Neuronal stem cell (in vitro differentiated cells): ENCODE data around the gene NTN4.
"Not testable (repeated sequence)": the region's sequence is repeated elsewhere in the genome, so short reads cannot be mapped to it uniquely, and the experiment has no call there.

Source experiments
- DNase-seq: peaks from one replicate; pipeline ENCODE4 v3.0.0-alpha.2; 2013; ENCODE audit warnings: low spot score
- H2AFZ ChIP-seq: one replicate; pipeline ENCODE4 v1.6.1; 2013; ENCODE audit warnings: mild to moderate bottlenecking, low read length, inconsistent platforms
- H2AK5ac ChIP-seq: 2 replicates; pipeline ENCODE4 v1.6.1; 2013; ENCODE audit warnings: low read depth, mild to moderate bottlenecking, inconsistent platforms, low read length, moderate library complexity, mixed read lengths
- H2BK120ac ChIP-seq: 2 replicates; pipeline ENCODE4 v1.6.1; 2013; ENCODE audit warnings: low read depth, mild to moderate bottlenecking, inconsistent platforms, low read length, moderate library complexity, mixed read lengths
- H2BK12ac ChIP-seq: one replicate; pipeline ENCODE4 v1.6.1; 2013; ENCODE audit warnings: low read length, inconsistent platforms
- H2BK15ac ChIP-seq: 2 replicates; pipeline ENCODE4 v1.6.1; 2013; ENCODE audit warnings: mild to moderate bottlenecking, low read length, inconsistent platforms, mixed read lengths
- H2BK5ac ChIP-seq: one replicate; pipeline ENCODE4 v1.6.1; 2013; ENCODE audit warnings: inconsistent platforms, mild to moderate bottlenecking, low read length, moderate library complexity
- H3K14ac ChIP-seq: one replicate; pipeline ENCODE4 v1.6.1; 2013; ENCODE audit warnings: low read length, inconsistent platforms
- H3K18ac ChIP-seq: 2 replicates; pipeline ENCODE4 v1.6.1; 2013; ENCODE audit warnings: low read length, inconsistent platforms
- H3K23ac ChIP-seq: 2 replicates; pipeline ENCODE4 v1.6.1; 2013; ENCODE audit warnings: low read depth, mild to moderate bottlenecking, mixed read lengths, low read length, inconsistent platforms; ENCODE audit not compliant: poor library complexity
- H3K27ac ChIP-seq: replicated peaks from 3 replicates; pipeline ENCODE4 v1.5.1; 2013; ENCODE audit warnings: low read length, inconsistent platforms
- H3K27me3 ChIP-seq, 3 experiments: 2 replicates each; pipeline ENCODE4 v1.6.1; 2013; ENCODE audit warnings: low read length in 3 of 3, mild to moderate bottlenecking in 2 of 3, inconsistent platforms in 1 of 3, low read depth in 1 of 3, mixed read lengths in 1 of 3, moderate library complexity in 1 of 3; ENCODE audit not compliant: control insufficient read depth in 3 of 3, insufficient read depth in 3 of 3
- H3K36me3 ChIP-seq, 2 donors: replicated peaks in 1 of 2; 2 replicates each; pipeline ENCODE4 v1.6.1; 2013; ENCODE audit warnings: low read length in 2 of 2; ENCODE audit not compliant: control insufficient read depth in 2 of 2, insufficient read depth in 2 of 2
- H3K4ac ChIP-seq: 2 replicates; pipeline ENCODE4 v1.6.1; 2013; ENCODE audit warnings: inconsistent platforms, mild to moderate bottlenecking, low read length, moderate library complexity
- H3K4me1 ChIP-seq, 2 donors: 1 replicate in 1 of 2; 2 replicates in 1 of 2; pipeline ENCODE4 v1.6.1; 2013; ENCODE audit warnings: low read length in 2 of 2, low read depth in 1 of 2; ENCODE audit not compliant: control insufficient read depth in 2 of 2, insufficient read depth in 1 of 2
- H3K4me2 ChIP-seq: one replicate; pipeline ENCODE4 v1.6.1; 2013; ENCODE audit warnings: mild to moderate bottlenecking, low read length, inconsistent platforms; ENCODE audit not compliant: insufficient read depth, poor library complexity, severe bottlenecking
- H3K4me3 ChIP-seq, 2 donors: 2 replicates each; pipeline ENCODE4 v1.5.1; 2013; ENCODE audit warnings: low read length in 2 of 2, mild to moderate bottlenecking in 2 of 2, inconsistent platforms in 1 of 2, moderate library complexity in 1 of 2
- H3K79me1 ChIP-seq: one replicate; pipeline ENCODE4 v1.6.1; 2013; ENCODE audit warnings: low read depth, mild to moderate bottlenecking, inconsistent platforms, low read length, moderate library complexity
- H3K9ac ChIP-seq: one replicate; pipeline ENCODE4 v1.6.1; 2013; ENCODE audit warnings: mild to moderate bottlenecking, low read depth, low read length, inconsistent platforms; ENCODE audit not compliant: poor library complexity
- H3K9me3 ChIP-seq, 2 donors: replicated peaks in 1 of 2; 2 replicates each; pipeline versions ENCODE3 to v1.6.1; 2013; ENCODE audit warnings: low read length in 2 of 2, mild to moderate bottlenecking in 2 of 2, inconsistent platforms in 1 of 2, low read depth in 1 of 2, mixed read lengths in 1 of 2, moderate library complexity in 1 of 2; ENCODE audit not compliant: control insufficient read depth in 2 of 2, insufficient read depth in 1 of 2
- H4K8ac ChIP-seq: one replicate; pipeline ENCODE4 v1.6.1; 2013; ENCODE audit warnings: low read depth, mild to moderate bottlenecking, inconsistent platforms, low read length, moderate library complexity
- H4K91ac ChIP-seq: one replicate; pipeline ENCODE4 v1.6.1; 2013; ENCODE audit warnings: low read length, low read depth, mild to moderate bottlenecking, inconsistent platforms; ENCODE audit not compliant: poor library complexity
- WGBS, 2 donors: extraction: QIAGEN DNeasy Blood & Tissue Kit; methylation state at CpG; one replicate each; pipeline ENCODE4 v1.1.7; 2013; ENCODE audit warnings: missing lambda C conversion rate in 2 of 2, mixed read lengths in 1 of 2; ENCODE audit not compliant: insufficient read length in 2 of 2, insufficient replicate concordance in 1 of 2; ENCODE audit errors: extremely low coverage in 2 of 2; 5-methylcytosine and 5-hydroxymethylcytosine counted together

Gene NTN4

DNA sequence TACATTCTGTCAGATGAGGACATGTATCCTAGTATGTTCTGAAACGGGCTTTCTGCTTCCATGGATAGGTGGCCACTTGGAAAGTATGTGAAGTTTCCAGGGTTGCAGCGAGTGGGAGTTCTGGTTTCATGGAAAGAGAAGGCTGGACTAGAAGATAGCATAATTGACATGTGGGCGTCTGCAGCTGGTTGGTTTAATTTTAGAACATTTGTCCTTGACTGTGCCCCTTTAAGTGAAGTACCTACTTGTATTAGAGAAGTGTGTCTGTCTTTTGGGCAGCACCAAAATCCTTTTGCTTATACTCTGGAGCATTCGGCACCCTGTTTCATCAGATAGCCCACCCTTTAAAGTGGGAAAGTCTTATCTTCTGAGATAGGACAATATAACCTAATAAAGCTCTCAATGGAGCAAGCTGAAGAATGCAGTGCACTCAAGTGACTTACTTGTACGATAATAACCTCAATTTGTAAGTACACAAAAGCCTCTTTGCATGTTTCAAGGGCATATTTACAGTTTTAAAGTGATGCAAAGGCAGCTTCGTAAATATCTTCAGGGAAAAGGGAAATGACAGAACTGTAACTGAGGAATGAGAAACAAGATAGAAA, 35.2 kb downstream of the NTN4 start:
- Histone ChIP-seq H3K9ac (no peak overlapping the region), H2BK120ac (no peak overlapping the region), H3K36me3 (no peaks in the 10 kb centered on the region), H3K4ac (no peak overlapping the region), H3K9me3 (no peaks in the 10 kb centered on the region), H2BK12ac (no peak overlapping the region), H3K79me1 (no peaks in the 10 kb centered on the region), H3K4me3 (no peak overlapping the region), H3K14ac (no peak overlapping the region), H4K91ac (no peak overlapping the region), H2BK15ac (no peak overlapping the region), H2AK5ac (no peak overlapping the region), H2AFZ (no peak overlapping the region), H3K27ac (no peak overlapping the region), H3K27me3 (peaks cover 0 to 2% (median 0%) of the 10 kb centered on the region in 3 experiments), H3K4me2 (no peak overlapping the region), H3K23ac (no peak overlapping the region), H3K18ac (no peak overlapping the region), H2BK5ac (no peak overlapping the region), H4K8ac (no peak overlapping the region), H3K4me1 (no peaks in the 10 kb centered on the region)
- WGBS, 2 donors: no CpG with 5 or more reads among the region's 6 CpGs
- DNase-seq: no peak

- H2BK5ac ChIP-seq, H2AFZ ChIP-seq, H2BK12ac ChIP-seq, H3K27ac ChIP-seq, H3K36me3 ChIP-seq, H3K14ac ChIP-seq, H3K9ac ChIP-seq, H3K27me3 ChIP-seq, H4K8ac ChIP-seq, H3K4me2 ChIP-seq, H3K4me3 ChIP-seq, H4K91ac ChIP-seq, H3K4ac ChIP-seq, H3K4me1 ChIP-seq, DNase-seq, H3K23ac ChIP-seq, H2BK120ac ChIP-seq, H2AK5ac ChIP-seq, H2BK15ac ChIP-seq, H3K18ac ChIP-seq, H3K79me1 ChIP-seq, H3K9me3 ChIP-seq: not testable (repeated sequence)
- no CpG with 5 or more reads among the region's 8 CpGs for WGBS, 2 donors
Measured at GRCh38 chr12:95746062-95746461, 44.5 kb downstream of the NTN4 start.

GRCh38 chr12:95742586-95742985, 48.0 kb downstream of the NTN4 start:
- peaks cover 0 to 2% of the 10 kb centered on the region in 2 donors for H3K9me3 ChIP-seq
- no peak overlapping the region for H2BK12ac ChIP-seq
- WGBS, 2 donors: no CpG with 5 or more reads among the region's 4 CpGs
- no peak overlapping the region for H4K8ac ChIP-seq
- H2BK5ac ChIP-seq: no peak overlapping the region
- DNase-seq: no peak
- no peak overlapping the region for H3K14ac ChIP-seq
- H3K4me1 ChIP-seq: no peaks in the 10 kb centered on the region
- no peak overlapping the region for H2AK5ac ChIP-seq
- H4K91ac ChIP-seq: no peak overlapping the region
- H3K36me3 ChIP-seq: no peaks in the 10 kb centered on the region
- H2BK15ac ChIP-seq: no peak overlapping the region
- H3K23ac ChIP-seq: no peak overlapping the region
- H3K18ac ChIP-seq: no peak overlapping the region
- H3K27ac ChIP-seq: no peak overlapping the region
- peaks cover 0 to 3% (median 0%) of the 10 kb centered on the region in 3 experiments for H3K27me3 ChIP-seq
- H3K4me2 ChIP-seq: no peak overlapping the region
- no peaks in the 10 kb centered on the region for H3K79me1 ChIP-seq
- H3K4me3 ChIP-seq: no peak overlapping the region
- H3K4ac ChIP-seq: no peak overlapping the region
- no peak overlapping the region for H2BK120ac ChIP-seq
- H2AFZ ChIP-seq: no peak overlapping the region
- no peak overlapping the region for H3K9ac ChIP-seq

GRCh38 chr12:95741635-95742034, 48.9 kb downstream of the NTN4 start:
- H3K36me3 ChIP-seq: no peaks in the 10 kb centered on the region
- no peak overlapping the region for H2BK15ac ChIP-seq
- no peak overlapping the region for H2AFZ ChIP-seq
- H3K79me1 ChIP-seq: no peaks in the 10 kb centered on the region
- H3K9ac ChIP-seq: no peak overlapping the region
- WGBS, 2 donors: no CpG with 5 or more reads among the region's 3 CpGs
- no peak overlapping the region for H3K4me2 ChIP-seq
- H4K91ac ChIP-seq: no peak overlapping the region
- no peak overlapping the region for H2AK5ac ChIP-seq
- peaks cover 0 to 2% of the 10 kb centered on the region in 2 donors for H3K9me3 ChIP-seq
- no peak for DNase-seq
- no peak overlapping the region for H3K18ac ChIP-seq
- H2BK12ac ChIP-seq: no peak overlapping the region
- H2BK120ac ChIP-seq: no peak overlapping the region
- H3K14ac ChIP-seq: no peak overlapping the region
- no peaks in the 10 kb centered on the region for H3K4me1 ChIP-seq
- H3K4me3 ChIP-seq: no peak overlapping the region
- H3K23ac ChIP-seq: no peak overlapping the region
- H4K8ac ChIP-seq: no peak overlapping the region
- no peak overlapping the region for H3K4ac ChIP-seq
- H2BK5ac ChIP-seq: no peak overlapping the region
- no peak overlapping the region for H3K27ac ChIP-seq
- H3K27me3 ChIP-seq: peaks cover 0 to 8% (median 0%) of the 10 kb centered on the region in 3 experiments
